ENCODE measurements around the gene LINC00237. TPM values are rescaled to one million over a fixed set of nuclear protein-coding genes. Genes with fewer than 3 reads are reported as not detected.

Gene LINC00237
- polyA plus RNA-seq, 1 donor, result not detected

DNA sequence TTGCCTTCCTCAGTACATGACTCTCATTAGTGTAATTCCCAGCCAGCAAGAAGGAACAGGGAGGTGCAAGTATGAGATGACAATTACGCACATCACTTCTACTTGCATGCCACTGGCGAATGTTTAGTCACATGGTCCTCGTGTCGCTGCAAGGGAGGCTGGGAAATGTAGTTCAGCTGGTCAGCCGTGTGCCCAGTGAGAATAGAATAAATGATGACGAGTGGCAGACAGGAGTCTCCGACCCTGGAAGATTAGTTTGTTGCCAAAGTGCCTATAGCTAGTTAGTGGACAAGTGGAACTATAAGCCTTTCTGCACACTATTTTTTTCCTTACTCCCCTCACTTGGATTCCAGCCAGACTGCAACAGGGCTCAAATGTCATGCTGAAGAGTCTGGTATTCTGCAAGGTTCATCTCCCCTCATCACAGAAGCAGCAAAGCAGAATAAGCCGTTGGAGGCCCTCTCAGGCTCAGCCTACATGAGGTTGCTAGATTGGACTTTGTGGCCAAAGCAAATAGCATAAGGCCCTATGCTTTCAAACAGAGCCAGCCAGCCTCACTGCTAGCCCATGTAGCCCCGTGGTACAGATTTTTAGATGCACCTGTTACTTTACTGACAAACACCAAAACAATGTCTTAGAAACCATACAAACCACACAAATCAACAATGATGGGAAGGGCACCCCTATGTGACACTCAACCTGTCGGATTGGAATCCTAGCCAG lies 9.7 kb downstream of the LINC00237 start:
- DNase-seq, result no peak

- DNase-seq, result no peak
Observed at GRCh38 chr20:21092806-21093205, 13.4 kb downstream of the LINC00237 start.

DNA sequence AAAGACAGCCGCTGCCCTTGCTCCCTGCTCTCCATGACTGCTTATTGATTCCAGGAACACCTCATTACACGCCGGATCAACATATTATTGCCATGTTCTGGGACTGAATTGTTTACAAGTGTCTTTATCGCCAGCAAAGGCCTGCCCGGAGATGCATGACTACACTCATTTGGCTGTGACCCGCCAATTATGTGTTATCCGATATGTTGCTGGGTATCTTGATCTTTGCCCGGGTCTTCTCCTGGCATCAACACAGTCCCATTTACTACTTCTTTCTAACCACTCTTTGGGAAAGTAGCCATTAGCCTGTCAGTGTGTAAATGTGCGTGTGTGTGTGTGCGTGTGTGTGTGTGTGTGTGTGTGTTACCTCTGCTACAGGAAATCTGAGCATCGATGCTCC lies 15.4 kb downstream of the LINC00237 start:
- no peak for DNase-seq

DNA sequence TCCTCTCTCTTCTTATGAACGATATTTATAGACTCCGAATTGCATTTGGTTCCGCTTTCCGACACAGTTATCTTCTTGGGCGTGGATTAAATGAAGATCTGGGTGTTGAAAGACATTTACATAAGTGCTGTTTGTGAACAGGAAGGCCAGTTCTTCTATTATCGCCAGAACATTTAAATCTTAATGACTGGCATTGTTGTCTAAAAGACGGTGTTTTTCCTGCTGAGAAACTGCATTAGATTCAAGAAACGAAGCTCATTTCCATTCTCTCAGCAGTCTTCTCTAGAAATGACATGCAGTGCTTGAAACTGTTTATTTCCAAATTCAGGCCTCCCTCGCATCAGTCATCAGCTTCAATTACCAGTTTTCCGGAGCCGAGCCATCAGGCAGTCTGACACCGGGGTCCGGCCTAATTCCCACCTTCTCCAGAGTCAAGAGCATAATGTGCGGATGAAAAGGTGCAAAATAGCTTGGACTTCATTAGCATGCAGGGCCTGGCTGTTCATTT lies 16.0 kb downstream of the LINC00237 start:
- DNase-seq, result no peak

GRCh38 chr20:21089391-21089790 lies 16.8 kb downstream of the LINC00237 start:
- no peak for DNase-seq

- no peak for DNase-seq
Observed at GRCh38 chr20:21087862-21088540, 18.2 kb downstream of the LINC00237 start.

- DNase-seq, result no peak
Observed at GRCh38 chr20:21083825-21084325, 22.3 kb downstream of the LINC00237 start.

GRCh38 chr20:21082584-21082983 lies 23.6 kb downstream of the LINC00237 start:
- DNase-seq, result no peak

DNA sequence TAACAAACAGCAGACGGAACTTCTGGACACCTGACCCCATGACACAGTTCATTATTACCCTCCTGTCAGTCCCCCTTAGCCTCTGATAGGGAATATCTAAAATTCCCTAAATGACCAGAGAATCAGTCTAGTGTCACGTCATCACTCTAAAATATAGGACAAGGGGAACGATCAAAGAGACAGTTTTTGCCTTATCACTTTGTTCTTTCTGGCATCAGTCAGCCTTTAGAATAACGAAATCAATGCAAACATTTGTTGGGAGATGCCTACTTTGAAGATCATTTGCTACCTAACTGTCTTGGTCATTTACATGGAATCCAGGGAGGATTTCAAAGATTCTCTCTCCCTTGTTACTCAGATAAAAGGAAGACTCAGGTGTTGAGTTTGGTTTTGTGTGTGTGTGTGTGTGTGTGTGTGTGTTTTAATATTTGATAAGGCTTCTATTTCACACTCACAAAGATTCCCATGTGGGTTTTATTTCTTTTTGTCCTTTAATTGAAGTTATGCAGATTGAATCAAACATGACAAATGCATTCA lies 28.3 kb downstream of the LINC00237 start:
- no peak for DNase-seq

DNA sequence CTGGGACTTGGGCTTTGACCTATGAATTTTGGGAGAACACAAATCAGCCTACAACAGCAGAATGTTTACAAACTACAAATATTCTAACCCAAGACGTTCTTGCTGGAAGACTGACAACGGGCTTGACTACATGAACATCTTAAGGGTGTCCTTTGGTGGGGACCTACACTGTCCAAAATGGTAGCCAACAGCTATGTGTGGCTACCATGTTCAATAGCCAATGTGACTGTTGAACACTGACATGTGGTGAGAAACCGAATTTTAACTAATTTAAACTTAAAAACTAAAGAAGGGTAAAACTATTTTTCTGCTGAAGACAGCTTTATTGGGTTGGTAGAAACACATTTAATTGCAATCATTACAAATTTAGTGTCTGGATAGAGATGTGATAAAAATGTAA lies 30.1 kb downstream of the LINC00237 start:
- DNase-seq, result no peak

GRCh38 chr20:21075471-21075870 lies 30.7 kb downstream of the LINC00237 start:
- no peak for DNase-seq

GRCh38 chr20:21074605-21075336 lies 31.4 kb downstream of the LINC00237 start:
- no peak for DNase-seq

- DNase-seq, result no peak
Observed at GRCh38 chr20:21067255-21067654, 38.9 kb downstream of the LINC00237 start.

GRCh38 chr20:21064924-21065323 lies 41.2 kb downstream of the LINC00237 start:
- DNase-seq, result no peak

DNA sequence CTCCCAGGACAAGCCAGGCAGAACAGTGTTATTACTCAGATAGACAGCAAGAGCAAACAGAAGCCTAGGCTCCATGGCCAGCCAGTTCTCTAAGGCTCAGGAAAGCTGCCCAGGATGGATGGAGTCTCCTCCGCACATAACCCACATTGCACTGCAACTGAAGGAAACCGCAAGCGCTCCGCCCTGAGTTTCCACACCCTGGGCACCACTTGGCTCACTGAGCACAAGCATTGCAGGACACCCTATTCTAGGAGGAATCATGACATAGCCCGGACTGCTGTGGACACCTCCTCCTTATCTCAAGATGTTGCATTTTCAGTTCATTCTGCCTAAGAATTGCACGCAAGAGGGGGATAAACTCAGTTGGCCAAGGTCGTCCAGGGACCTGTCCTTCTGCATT lies 42.9 kb downstream of the LINC00237 start:
- DNase-seq, result no peak

GRCh38 chr20:21053002-21053762 lies 53.0 kb downstream of the LINC00237 start:
- no peak for DNase-seq

GRCh38 chr20:21052686-21053001 lies 53.5 kb downstream of the LINC00237 start:
- no peak for DNase-seq

DNA sequence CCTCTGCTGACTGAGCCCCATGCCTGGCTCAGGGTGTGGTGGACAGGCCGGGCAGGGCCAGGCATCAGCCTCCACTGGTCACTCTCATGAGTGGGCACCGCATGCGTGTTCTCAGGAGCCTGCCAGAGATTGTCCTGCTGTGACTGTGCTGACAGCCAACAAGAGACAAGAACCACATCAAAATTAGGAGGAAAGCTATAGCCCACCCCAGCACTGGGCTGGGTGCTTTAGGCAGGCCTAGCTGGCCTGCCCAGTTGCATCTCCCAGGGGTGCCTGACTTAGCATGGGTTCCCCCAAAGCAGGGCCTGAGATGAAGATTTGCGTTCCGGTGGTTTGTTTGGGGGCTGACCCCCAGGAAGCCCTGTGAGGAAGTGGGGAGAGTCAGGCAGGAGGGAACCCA lies 53.9 kb downstream of the LINC00237 start:
- no peak for DNase-seq

GRCh38 chr20:21050710-21051109 lies 55.4 kb downstream of the LINC00237 start:
- DNase-seq, result no peak

DNA sequence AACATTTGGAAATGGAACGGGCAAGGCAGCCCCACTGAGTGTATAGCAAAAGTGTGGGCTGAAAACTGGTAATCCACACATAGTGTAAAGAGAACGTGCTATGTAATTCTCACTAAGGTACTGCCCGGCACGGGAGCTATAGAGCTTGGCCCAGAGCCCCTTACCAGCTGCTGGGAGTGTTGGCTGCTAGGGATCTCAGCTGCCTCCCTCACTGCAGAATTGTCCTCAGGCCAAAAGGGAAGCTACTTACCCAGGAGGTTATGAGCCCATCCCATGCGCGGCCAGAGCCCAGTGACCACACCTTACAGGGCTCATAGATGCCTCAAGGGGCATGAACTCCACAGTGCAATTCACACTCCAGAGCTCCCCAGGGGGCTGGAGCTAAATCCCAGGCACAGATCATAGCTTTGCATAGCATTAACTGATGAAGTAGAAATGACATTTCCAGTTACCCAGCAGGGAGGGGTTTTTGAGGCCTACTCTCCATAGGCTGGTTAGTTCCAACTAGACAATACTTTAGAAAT lies 56.8 kb downstream of the LINC00237 start:
- peak; percentile 6 for DNase-seq

DNA sequence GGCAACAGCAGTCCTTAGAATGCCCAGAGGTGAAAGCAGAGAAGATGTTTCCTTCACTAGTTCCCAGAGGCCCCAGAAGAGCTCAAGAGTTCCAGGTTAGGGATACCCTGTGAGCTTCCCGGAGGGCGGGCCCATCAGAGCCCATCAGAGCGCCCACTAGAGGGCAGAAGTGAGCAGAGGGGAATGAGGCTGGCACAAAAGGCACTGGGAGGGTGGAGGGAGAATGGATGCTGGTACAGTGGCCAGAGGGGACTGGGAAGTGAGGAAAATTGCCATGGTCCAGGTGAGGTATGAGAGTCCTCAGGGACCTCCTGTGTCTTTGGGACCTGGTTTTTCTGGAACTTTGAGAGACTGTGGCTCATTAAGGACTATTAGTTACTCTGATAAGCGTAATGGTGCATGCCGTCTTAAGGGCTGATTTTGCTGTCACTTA lies 57.3 kb downstream of the LINC00237 start:
- DNase-seq, result no peak

DNA sequence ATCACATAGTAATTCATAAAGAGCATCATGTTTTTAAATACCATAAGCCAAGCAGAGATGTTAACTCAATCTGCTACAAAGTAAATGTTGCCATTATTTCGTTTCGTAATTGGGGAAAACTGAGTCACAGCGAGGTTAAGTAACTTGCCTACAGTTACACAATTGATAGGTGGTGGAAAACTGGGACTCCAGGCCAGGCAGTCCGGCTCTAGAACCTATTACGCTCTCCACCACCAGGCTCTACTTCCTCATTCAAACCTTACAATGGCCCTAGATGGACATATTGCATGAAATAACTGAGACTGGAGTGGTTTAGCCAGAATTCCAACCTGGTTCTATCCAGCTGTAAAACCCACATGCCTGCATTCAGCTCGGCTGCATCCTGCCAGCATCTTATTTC lies 58.2 kb downstream of the LINC00237 start:
- no peak for DNase-seq

All from hindlimb muscle (tissue), 1 donor.